ENCODE data around the gene RSL24D1. TPM values are rescaled to one million over a fixed set of nuclear protein-coding genes. Genes with fewer than 3 reads are reported as not detected.
"Not testable (repeated sequence)": the region's sequence is repeated elsewhere in the genome, so short reads cannot be mapped to it uniquely, and the experiment has no call there.

The RSL24D1 gene
- polyA plus RNA-seq, 3 donors from 2014 or later: 76.2 to 123 (median 105) TPM

GRCh38 chr15:55195996-55196395, 745 bp downstream of the RSL24D1 start:
- H3K27me3 Mint-ChIP-seq (ENCODE audit: low read depth in 3 of 3): peaks cover 0 to 3% (median 2%) of the 10 kb centered on the region in 3 donors
- peaks cover 12 to 17% of the 10 kb centered on the region in 2 donors for H3K4me1 Mint-ChIP-seq
- no peak for DNase-seq
- H3K9me3 Mint-ChIP-seq: no peaks in the 10 kb centered on the region
- no peak overlapping the region for H3K4me3 Mint-ChIP-seq
- H3K27ac Mint-ChIP-seq: no peak overlapping the region
- peaks cover 0 to 6% (median 4%) of the 10 kb centered on the region in 3 donors for H3K36me3 Mint-ChIP-seq

- H3K27ac Mint-ChIP-seq: peak overlapping the region in 3 of 6 donors; percentile 52 to 72 (median 65)
- no peaks in the 10 kb centered on the region for H3K9me3 Mint-ChIP-seq
- DNase-seq: no peak
- H3K36me3 Mint-ChIP-seq: peaks cover 0 to 11% (median 7%) of the 10 kb centered on the region in 3 donors
- H3K4me3 Mint-ChIP-seq: peak overlapping the region in 3 of 5 donors; percentile 4 to 36 (median 19)
- peaks cover 0 to 3% (median 1%) of the 10 kb centered on the region in 3 donors for H3K27me3 Mint-ChIP-seq (ENCODE audit: low read depth in 3 of 3)
- H3K4me1 Mint-ChIP-seq: peaks cover 12 to 17% of the 10 kb centered on the region in 2 donors
Measured at GRCh38 chr15:55194256-55194655, 2.5 kb downstream of the RSL24D1 start.

GRCh38 chr15:55186331-55186730, 10.4 kb downstream of the RSL24D1 start:
- Mint-ChIP-seq H3K36me3 (peaks cover 23 to 42% (median 38%) of the 10 kb centered on the region in 3 donors), H3K27ac (no peak overlapping the region), H3K4me3 (no peak overlapping the region), H3K9me3 (no peaks in the 10 kb centered on the region), H3K27me3 (ENCODE audit: low read depth in 3 of 3) (peaks cover 0 to 1% (median 0%) of the 10 kb centered on the region in 3 donors), H3K4me1 (peaks cover 15 to 46% of the 10 kb centered on the region in 2 donors)
- DNase-seq: no peak

- Mint-ChIP-seq H3K27me3 (ENCODE audit: low read depth in 3 of 3) (no peaks in the 10 kb centered on the region), H3K4me1 (peaks cover 13 to 42% of the 10 kb centered on the region in 2 donors), H3K27ac (peak overlapping the region in 2 of 6 donors; percentile 1 to 20), H3K36me3 (peaks cover 24 to 46% (median 34%) of the 10 kb centered on the region in 3 donors), H3K9me3 (no peaks in the 10 kb centered on the region), H3K4me3 (no peak overlapping the region)
- no peak for DNase-seq
Measured at GRCh38 chr15:55183679-55184078, 13.1 kb downstream of the RSL24D1 start.

GRCh38 chr15:55179141-55179540, 17.6 kb downstream of the RSL24D1 start:
- H3K4me3 Mint-ChIP-seq: no peak overlapping the region
- H3K27me3 Mint-ChIP-seq (ENCODE audit: low read depth in 3 of 3): no peaks in the 10 kb centered on the region
- DNase-seq: no peak
- no peaks in the 10 kb centered on the region for H3K9me3 Mint-ChIP-seq
- peaks cover 2 to 7% of the 10 kb centered on the region in 2 donors for H3K4me1 Mint-ChIP-seq
- peak overlapping the region in 1 of 6 donors; percentile 75 for H3K27ac Mint-ChIP-seq
- peaks cover 18 to 33% (median 28%) of the 10 kb centered on the region in 3 donors for H3K36me3 Mint-ChIP-seq

- Mint-ChIP-seq H3K27ac (no peak overlapping the region), H3K9me3 (no peaks in the 10 kb centered on the region), H3K4me3 (no peak overlapping the region), H3K27me3 (ENCODE audit: low read depth in 3 of 3) (peaks cover 0 to 3% (median 2%) of the 10 kb centered on the region in 3 donors), H3K36me3 (peaks cover 0 to 3% (median 0%) of the 10 kb centered on the region in 3 donors), H3K4me1 (no peaks in the 10 kb centered on the region)
- DNase-seq: no peak
Measured at GRCh38 chr15:55170361-55170760, 26.4 kb downstream of the RSL24D1 start.

- no peaks in the 10 kb centered on the region for H3K9me3 Mint-ChIP-seq
Measured at GRCh38 chr15:55168350-55168974, 28.3 kb downstream of the RSL24D1 start.

GRCh38 chr15:55164284-55164683, 32.5 kb downstream of the RSL24D1 start:
- no peaks in the 10 kb centered on the region for H3K36me3 Mint-ChIP-seq
- no peaks in the 10 kb centered on the region for H3K4me1 Mint-ChIP-seq
- H3K27me3 Mint-ChIP-seq (ENCODE audit: low read depth in 3 of 3): peaks cover 0 to 6% (median 0%) of the 10 kb centered on the region in 3 donors
- H3K9me3 Mint-ChIP-seq: peaks cover 0 to 3% (median 0%) of the 10 kb centered on the region in 6 donors
- no peak overlapping the region for H3K27ac Mint-ChIP-seq
- H3K4me3 Mint-ChIP-seq: no peak overlapping the region
- DNase-seq: no peak

More at GRCh38 chr15:55168350-55168974, 28.3 kb downstream of the RSL24D1 start:
- peaks cover 0 to 3% (median 2%) of the 10 kb centered on the region in 3 donors for H3K27me3 Mint-ChIP-seq (ENCODE audit: low read depth in 3 of 3)
- H3K27ac Mint-ChIP-seq: peak overlapping the region in 1 of 6 donors; percentile 66
- H3K4me1 Mint-ChIP-seq: no peaks in the 10 kb centered on the region
- peaks cover 0 to 3% (median 0%) of the 10 kb centered on the region in 3 donors for H3K36me3 Mint-ChIP-seq
- peak; percentile 17 to 27 (median 27) for DNase-seq
- no peak overlapping the region for H3K4me3 Mint-ChIP-seq

GRCh38 chr15:55151631-55152030, 45.1 kb downstream of the RSL24D1 start:
- no peak overlapping the region for H3K4me3 Mint-ChIP-seq
- H3K27ac Mint-ChIP-seq: no peak overlapping the region
- no peak for DNase-seq
- H3K9me3 Mint-ChIP-seq: no peaks in the 10 kb centered on the region
- H3K36me3 Mint-ChIP-seq: peaks cover 0 to 4% (median 0%) of the 10 kb centered on the region in 3 donors
- H3K4me1 Mint-ChIP-seq: no peaks in the 10 kb centered on the region
- peaks cover 0 to 1% (median 1%) of the 10 kb centered on the region in 3 donors for H3K27me3 Mint-ChIP-seq (ENCODE audit: low read depth in 3 of 3)

GRCh38 chr15:55143132-55143531, 53.6 kb downstream of the RSL24D1 start:
- peaks cover 0 to 17% (median 5%) of the 10 kb centered on the region in 6 donors for H3K9me3 Mint-ChIP-seq
- not testable (repeated sequence) for H3K36me3 Mint-ChIP-seq

GRCh38 chr15:55133972-55134371, 62.8 kb downstream of the RSL24D1 start:
- peaks cover 2 to 16% (median 6%) of the 10 kb centered on the region in 3 donors for H3K27me3 Mint-ChIP-seq (ENCODE audit: low read depth in 3 of 3)
- DNase-seq: no peak
- no peaks in the 10 kb centered on the region for H3K4me1 Mint-ChIP-seq
- H3K36me3 Mint-ChIP-seq: peaks cover 0 to 4% (median 4%) of the 10 kb centered on the region in 3 donors
- H3K9me3 Mint-ChIP-seq: peaks cover 8 to 27% (median 21%) of the 10 kb centered on the region in 6 donors
- no peak overlapping the region for H3K4me3 Mint-ChIP-seq
- no peak overlapping the region for H3K27ac Mint-ChIP-seq

More at GRCh38 chr15:55143132-55143531, 53.6 kb downstream of the RSL24D1 start:
- H3K4me3 Mint-ChIP-seq, H3K27ac Mint-ChIP-seq, H3K4me1 Mint-ChIP-seq, DNase-seq: not testable (repeated sequence)
- H3K27me3 Mint-ChIP-seq (ENCODE audit: low read depth in 3 of 3): peaks cover 1 to 22% (median 5%) of the 10 kb centered on the region in 3 donors

- no peak for DNase-seq
- peaks cover 6 to 27% (median 20%) of the 10 kb centered on the region in 6 donors for H3K9me3 Mint-ChIP-seq
- peaks cover 0 to 10% (median 6%) of the 10 kb centered on the region in 3 donors for H3K27me3 Mint-ChIP-seq (ENCODE audit: low read depth in 3 of 3)
- no peak overlapping the region for H3K4me3 Mint-ChIP-seq
- no peak overlapping the region for H3K27ac Mint-ChIP-seq
- no peaks in the 10 kb centered on the region for H3K4me1 Mint-ChIP-seq
- peaks cover 0 to 4% (median 4%) of the 10 kb centered on the region in 3 donors for H3K36me3 Mint-ChIP-seq
Measured at GRCh38 chr15:55132672-55133071, 64.1 kb downstream of the RSL24D1 start.
